Brain pericyte (primary cell): ENCODE measurements around the gene SPO11.

Experiments
- DNase-seq: peaks from one replicate; pipeline ENCODE4 v3.0.0-alpha.2; 2012; ENCODE audit warnings: low read depth, low spot score

Gene SPO11

DNA sequence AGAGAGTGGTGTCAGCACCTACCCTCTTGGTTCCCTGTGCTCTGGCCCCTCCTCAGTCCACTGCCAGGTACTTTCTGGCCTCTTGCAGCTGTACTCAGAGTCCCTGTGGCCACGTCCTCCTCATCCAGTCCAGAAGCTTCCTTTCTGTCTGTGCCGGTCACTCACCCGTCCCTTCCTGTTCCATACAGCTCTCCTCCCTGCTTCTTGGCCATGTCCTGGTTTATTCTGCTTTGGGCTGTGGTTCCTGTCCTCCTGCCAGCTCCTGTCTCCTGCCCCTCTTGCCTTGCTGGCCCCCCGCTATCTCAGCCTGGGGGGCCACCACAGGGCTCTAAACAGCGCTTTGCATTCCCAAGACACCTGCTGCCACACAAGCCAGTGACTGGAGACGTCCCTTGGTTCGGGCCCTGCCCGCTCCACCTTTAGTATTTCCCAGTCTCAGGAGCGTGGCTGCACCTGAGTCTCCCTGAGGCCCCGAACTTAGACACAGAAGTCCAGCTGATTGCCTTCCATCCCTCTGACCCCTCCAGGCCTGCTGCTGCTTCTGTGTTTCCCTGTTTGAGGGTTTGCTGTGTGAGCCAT lies 46.1 kb downstream of the SPO11 start:
- DNase-seq, result no peak

DNA sequence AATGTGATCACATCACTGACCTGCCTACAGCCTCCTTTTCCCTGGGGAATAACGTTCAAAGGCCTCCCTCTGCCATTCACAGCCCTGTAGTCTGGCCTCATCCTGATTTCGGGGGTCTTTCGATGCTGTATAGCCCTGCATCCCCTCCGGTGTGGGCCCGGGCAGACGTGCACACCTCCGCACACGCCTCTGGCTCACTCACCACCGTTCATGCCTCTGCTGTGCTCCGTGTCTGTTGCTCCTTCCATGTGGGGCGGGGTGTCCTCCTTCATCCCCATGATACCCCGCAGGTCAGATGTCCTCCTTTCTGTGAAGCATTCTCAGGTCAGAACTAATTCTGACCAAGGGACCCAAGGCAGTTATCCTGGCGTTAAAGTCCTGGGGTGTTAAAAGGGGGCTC lies 47.7 kb downstream of the SPO11 start:
- DNase-seq, result no peak

DNA sequence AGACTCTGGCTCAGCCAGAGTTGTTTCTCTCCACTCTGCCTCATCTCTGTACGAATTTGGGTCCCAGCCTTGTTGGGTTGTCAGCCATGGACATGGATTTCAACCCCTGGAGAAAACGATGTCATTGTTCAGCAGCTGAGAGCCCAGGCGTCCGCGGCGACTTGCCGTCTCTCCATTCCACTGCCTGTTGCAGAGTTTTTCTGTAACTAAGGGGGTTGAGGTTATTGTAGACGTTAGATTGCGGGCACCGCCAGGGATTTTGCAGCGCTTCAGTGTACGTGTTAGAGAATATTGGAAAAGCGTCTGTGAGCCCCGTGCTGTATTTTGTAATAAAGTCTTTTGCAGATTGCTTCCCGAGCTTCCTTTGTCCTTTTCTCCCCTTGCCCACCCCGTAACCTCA lies 48.5 kb downstream of the SPO11 start:
- DNase-seq, result no peak

DNA sequence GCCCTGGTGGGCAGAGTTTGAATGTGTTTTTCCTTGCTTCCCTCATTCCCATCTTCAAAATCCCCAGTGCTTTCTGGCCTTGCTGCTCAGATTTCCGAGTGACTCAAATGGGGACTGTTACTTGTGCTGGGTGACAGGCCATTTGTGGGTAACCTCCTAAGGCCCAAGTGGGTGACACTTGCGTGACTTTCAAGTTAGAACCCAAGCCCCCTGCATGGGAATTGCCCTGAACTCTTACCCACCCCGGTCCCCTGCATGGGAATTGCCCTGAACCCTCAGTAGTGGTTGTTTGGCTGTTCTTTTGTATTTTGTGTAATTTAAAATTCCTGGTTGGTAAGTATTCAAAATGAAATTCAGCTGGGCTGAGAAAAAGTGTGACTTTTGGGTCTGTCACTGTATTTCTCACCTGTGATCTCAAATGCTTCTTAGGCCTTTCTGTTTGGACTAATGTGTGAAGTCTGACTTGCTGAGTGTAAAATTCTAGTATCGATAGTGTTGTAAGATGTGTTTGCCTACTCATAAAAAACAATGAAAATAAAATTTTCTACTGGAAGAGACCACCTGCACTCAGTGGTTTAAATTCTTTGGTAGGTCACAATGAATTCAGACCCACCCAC lies 49.2 kb downstream of the SPO11 start:
- DNase-seq, result no peak

DNA sequence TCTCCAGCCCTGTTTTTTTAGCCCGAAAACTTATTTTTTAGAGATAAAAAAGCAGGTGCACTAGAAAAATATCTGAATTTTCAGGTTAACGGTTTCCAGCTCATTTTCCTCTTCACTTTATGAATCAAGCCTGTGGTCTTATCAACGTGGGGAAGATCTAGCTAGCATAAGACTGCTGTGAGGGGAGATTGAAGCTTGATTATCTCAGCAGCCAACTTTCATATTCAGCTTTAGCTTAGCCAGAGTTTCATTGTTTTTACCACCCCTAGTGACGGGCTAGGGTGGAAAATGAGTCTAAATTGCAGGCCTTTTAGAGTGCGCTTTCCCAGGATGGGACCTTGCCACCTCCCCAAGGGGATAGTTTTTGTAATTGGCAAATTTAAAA lies 49.7 kb downstream of the SPO11 start:
- no peak for DNase-seq

DNA sequence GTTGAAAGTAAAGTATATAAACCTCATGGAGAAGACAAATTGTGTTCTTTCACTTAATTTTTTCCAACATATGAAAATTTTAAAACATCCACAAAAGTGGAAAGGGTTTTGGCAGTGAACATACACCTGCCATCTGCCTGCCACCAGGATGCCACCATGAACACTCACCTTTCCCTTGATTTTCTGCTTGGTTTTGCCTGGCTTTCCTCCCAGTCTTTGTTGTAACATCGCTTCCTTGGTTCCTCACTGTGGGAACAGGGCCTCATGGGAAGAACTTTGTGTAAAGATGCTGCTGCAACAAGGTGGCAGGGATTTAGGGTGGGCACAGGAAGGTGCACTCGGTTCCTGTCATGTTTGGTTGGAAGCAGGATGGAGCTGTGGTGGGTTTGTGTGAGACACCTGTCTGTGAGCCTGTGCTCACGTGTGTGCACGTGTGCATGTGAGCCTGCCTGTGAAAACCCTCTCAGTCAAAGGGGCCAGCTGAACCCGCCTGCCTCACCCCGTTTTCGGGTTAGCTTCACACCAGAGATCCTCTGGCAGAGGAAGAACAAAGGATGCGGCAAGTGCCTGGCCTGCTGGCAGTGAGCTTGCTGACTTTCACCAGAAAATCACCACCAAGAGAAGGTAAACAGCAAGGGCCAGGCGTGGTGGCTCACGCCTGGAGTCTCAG lies 50.6 kb downstream of the SPO11 start:
- DNase-seq, result no peak

DNA sequence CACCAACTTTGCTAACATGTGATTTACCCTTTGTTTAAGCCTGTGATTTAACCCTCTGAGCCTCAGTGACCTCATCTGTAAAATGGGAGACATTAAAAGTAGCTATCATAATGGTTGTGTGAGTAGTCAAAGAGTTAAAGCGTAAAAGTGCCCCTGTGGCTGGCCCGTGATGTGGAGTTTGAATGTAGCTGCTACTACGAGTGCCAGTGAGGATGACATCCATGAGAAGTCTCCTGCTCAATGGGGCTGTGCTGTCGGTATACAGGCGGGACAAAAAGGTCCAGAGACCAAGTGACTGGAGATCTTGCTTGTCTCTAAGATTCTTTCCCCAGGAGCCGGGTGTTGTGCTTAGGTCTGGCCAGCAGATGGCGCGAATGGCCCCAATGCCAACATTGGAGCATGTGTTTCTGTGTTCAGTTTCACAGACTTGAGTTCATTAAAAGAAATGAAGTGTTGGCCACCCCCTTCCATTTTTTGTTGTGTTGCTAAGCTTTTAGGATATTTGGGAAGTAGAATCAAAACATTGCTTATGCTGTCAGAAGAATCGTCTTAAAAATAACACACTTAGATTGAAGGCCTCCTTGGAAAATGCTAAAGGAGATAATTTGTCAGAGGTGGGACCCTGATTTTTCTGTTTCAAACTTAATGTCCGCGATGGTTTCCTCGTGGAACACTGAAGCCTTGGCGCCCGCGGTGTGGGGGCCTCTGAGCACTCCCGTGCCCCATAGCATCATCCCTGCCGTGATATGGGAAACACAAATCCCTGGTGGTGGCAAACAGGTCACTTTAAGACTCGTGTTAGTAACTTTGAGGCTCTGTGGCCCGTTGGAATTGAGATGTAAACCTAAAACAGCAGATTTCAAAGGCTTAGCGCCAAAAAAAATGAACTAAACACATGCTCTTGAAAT lies 52.2 kb downstream of the SPO11 start:
- peak; percentile 33 for DNase-seq

DNA sequence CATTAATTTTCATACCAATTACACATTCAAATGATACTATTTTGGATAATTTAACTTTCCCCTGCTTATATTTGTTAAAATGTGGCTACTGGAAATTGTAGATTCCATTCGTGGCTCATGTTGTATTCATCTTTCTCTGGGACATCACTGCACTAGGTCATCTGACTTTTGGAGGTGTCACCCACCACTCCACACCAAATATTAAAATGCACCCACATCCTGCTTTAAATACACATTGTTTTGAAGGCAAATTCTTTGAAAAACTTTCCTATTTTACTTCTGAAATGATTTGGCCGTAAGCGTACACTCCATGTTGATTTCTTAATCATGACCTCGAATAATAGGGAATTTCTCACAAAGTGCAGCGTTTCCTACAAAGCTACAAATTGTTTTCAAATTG lies 52.9 kb downstream of the SPO11 start:
- DNase-seq, result no peak

DNA sequence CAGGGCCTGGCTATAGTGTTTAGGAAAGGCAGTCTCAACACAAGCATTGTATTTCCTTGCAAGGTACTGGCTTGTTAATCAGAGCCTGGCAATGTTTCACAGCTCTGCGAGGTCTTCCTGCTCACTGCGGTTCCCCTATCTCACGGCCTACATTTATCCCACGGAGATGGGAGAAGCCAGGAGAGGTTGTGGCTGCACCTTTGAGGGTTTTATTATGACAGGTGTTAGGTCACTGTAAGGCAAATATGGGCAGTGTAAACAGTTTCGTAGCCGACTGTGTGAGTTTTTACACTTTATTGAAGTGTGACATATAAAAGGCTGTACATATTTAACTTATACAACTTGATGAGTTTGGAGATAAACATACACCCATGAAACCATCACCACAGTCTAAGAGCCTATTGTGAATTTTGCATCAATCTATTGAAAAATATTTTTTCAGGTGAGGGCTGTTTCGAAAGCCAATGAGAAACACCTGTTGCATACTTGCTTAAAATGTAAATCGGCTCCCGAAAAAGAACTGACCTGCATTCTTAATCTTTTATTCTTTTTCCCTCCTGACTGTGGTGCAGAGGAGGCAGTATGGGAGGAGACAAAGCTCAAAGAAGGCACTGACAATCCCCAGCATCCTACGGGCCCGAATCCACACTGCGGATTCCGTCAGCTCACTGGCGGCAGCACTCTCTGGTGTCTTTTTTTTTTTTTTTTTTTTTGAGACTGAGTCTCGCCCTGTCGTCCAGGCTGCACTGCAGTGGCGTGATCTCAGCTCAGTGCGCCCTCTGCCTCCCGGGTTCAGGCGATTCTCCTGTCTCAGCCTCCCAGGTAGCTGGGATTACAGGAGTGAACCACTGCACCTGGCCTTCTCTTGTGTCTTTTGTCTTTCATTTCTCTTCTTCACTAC lies 54.1 kb downstream of the SPO11 start:
- no peak for DNase-seq

DNA sequence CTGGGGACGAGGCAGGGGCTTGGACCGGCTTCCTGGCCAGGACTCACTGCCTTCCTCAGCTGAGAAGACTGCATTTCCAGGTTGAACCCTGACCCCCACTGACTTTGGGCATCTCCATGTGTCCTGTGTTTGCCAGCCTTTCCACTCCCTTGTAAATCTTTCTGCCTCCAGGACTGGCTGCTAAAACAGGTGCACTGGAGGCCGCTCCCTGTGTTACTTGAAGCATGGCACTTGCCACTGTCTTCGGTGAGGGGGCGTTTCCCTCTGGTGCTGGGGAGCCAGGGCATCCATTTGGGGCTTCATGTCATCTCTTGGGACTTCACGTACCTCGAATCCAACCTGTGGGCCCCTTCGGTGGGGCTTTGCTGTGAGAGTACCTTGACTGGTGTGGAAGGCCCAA lies 54.9 kb downstream of the SPO11 start:
- no peak for DNase-seq

DNA sequence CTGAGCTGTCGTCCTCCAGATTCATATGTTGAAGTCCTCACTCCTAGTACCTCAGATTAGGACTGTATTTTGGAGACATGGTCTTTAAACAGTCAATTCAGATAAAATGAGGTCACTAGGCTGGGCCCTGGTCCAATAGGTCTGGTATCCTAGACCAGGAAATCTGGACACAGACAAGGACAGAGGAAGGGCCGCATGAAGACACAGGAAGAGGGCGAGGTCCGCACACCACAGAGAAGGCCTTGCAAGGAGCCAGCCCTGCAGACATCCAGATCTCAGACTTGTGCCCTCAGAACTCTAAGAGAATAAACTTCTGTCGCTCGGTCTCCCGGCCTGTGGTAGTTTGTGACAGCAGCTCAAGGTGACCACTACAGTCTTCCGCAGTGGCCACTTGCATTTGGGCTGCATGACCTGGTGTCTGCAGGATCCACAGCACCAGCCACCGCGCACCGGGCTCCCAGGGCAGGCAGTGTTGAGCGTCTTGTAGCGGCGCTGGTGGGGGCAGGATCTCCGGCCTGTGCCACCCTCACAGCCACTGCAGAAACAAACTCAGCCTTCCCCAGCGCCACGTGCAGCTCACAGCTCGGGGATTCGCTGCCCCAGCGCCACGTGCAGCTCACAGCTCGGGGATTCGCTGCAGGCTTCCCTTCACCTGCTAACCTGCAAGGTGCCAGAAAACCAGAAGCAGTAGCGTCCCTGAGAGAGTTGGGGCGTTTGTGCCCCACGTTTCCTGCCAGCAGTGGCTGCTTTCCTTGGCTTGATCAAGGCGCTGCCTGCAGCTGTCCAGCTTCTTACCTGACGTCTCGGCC lies 55.6 kb downstream of the SPO11 start:
- no peak for DNase-seq

DNA sequence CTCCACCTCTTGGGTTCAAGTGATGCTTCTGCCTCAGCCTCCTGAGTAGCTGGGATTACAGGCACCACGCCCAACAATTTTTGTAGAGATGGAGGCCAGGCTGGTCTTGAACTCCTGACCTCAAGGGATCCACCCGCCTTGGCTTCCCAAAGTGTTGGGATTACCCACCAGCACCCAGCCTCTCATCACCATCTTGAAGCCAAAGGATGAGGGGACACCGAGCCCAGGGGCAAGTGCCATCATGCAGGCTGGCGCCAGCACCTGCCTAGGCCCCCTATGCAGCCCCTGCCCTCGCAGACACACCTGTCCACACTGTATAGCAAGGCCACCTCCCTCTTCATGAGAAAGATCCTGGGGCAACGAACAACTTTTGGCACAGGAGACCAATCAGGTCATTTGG lies 56.3 kb downstream of the SPO11 start:
- no peak for DNase-seq

DNA sequence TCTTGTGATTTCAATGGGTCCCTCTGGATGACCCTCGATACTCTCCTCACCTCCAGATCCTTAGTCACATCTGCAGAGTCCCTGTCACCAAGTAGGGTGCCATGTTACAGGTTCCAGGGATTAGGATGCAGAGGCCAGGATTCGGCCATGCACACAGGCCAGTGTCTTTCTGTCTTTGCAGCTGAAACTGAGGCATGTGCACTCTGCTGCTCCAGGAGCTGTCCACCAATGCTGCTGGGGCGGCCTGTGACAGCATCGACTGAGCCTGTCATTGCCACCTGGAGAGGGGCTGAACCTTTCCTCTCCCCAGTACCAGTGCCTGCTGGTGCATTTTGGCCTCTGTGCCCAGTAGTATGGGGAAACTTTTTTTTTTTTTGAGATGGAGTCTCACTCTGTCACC lies 57.2 kb downstream of the SPO11 start:
- no peak for DNase-seq

DNA sequence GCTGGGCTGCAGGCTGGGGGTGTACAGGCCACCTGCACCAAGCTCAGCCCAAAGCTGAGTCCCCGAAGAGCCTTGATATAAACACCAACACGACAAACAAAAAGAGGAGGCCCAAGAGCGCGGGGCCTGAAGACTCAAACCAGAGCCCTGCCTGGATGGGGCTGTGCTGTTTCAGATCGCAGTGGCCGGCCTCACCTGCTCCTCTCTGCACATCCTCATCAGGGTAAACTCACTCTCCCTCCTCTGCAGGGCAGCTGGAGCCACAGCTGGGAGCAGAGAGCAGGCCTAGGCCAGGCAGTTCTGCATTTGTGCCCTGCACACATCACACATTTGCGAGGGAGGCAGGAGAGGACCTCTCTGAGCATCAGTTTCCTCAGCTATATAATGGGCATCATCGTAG lies 57.9 kb downstream of the SPO11 start:
- DNase-seq, result no peak

DNA sequence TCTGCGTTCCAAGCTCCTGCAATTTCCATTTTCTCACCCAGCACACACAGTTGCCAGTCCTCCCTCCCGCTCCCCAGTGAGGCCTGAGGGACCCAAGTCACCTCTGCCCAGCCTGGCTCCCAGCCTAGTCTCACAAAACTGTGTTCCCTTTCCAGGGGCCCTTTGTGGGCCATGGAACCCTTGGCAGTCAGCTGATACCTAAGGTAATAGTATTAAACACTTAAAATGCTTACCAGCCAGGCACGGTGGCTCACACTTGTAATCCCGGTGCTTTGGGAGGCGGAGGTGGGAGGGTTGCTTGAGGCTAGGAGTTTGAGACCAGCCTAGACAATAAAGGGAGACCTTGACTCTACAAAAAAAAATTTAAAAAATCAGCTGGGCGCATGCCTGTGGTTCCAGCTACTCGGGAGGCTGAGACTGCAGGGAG lies 58.4 kb downstream of the SPO11 start:
- no peak for DNase-seq

DNA sequence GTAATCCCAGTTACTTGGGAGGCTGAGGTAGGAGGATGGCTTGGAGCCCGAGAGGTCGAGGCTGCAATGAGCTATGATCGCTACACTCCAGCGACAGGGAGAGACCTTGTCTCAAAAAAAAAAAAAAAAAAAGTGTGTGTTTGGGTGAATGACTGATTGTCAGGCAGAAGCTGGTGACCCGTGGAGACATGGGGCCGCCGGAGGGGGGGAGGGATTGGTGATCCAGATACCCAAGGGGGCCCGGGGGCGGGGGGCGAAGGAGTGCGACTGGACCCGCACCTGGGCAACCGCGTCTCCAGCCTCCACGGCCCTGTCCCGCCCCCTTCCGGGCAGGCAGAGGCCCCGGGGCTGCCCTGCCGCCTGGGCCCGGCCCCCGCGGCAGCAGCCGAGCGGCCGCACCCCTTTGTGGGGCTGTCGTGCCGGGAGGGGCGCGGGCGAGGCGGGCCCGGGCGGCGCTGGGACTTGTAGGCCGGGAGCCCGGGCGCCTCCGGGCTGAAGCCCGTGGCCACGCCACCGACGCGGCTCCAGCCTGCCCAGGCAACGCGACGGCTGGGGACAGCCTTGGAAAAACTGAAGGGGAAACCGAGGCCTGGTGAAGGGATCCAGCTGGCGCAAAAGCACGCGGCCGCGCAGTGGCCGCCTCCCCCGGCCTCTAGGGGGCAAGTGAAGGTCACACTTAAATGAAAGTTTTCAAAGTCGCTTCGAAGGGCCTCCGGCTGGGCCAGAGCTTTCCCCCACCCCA lies 59.5 kb downstream of the SPO11 start:
- DNase-seq, result no peak

DNA sequence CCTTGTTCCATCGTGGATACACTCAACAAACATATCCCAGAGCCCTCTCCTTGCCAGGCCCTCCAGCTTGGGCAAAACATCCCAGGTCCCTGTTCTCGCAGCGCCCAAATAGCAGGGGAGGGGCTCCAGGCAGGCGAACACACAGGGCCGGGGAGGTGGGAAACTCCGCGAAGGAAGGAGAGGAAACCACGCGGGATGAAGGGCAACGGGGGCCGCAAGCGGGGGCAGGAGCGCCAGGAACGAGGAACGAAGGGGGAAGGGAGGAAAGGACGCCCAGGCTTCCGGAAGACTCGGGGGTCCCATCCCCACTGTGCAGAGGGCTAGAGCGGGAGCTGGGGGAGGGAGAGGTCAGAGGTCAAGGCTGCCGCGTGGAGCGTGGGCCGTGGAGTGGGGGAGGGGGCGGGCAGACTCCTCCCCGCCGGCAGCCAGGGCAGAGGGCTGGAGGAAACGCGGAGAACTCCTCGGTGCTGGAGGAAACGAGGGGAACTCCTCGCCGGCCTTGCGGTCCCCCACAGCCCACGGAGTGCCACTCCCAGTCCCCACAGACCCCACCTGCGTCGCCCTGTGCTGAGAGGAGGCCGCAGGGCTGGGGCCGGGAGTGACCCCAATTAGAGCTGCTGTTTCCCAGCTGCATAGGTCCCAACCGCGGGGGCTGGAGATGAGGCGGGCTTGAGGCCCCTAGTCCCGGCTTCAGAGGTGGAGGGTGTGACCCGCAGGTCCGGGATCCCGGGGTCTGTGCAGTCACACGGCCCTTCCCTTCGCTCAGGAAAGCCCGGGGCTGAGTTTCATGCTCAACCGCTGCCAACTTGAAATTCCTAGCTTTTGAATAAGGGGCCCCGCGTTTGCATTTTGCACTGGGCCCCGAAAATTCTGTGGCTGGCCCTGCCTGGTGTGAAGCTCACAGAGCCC lies 60.3 kb downstream of the SPO11 start:
- DNase-seq, result no peak

DNA sequence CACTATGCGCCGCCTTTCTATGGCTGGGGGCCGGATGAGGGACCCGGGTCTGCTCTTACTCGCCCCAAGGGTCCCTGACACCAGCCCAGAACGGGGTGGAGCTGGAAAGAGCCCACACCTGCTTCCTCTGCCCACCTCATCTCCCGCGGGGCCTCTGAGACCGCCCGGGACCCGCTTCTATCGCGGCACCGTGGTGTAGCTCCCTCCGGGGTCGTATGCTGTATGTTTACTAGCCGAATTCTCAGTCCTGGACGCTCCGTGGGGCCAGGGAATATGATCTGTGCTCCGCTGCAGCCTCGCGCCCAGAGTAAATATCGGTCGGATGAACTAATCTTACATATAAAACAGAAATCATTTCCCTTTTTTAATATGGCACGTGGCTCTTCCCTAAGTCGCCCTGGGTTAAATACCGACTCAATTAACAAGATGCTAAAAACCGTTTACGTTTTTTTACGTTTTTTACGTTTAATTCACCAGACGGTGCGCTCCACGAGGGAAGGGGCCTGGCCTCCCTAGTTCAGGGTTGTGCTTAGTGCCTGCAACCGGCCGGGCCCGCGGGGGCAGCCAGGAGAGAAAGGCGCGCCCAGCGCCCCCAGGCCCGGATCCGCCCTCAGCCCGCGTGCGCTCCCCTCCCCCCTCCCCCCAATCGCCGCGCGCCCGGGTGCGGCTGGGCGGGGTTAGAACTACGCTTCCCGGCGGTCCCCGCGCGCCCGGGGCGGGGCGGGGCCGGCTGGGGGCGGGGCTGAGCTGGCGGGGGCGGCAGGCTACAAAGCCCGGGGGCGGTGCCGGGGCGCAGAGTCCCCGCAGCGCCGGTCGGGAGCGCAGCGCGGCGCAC lies 61.2 kb downstream of the SPO11 start, which contains the start of gene RBM38:
Gene RBM38 (plus strand): TSS at position 793 of the 835 bp plus-strand sequence. CDS start 186 bp downstream, outside the sequence.
- DNase-seq, result no peak
